Activated B cell treated with CpG ODN at 0.5 μM for 24 hours (primary cell): Measurements from ENCODE around the gene NDUFS3. TPM values are rescaled to one million over a fixed set of nuclear protein-coding genes. Genes with fewer than 3 reads are reported as not detected.

Experiments used
- ATAC-seq: fragments of 200-7000 bp; cut with Tn5 transposase; one replicate; pipeline ENCODE4 v1.10.0; 2021; ENCODE audit warnings: low read depth, mild to moderate bottlenecking, moderate library complexity
- CTCF ChIA-PET: fragments of 350-600 bp; sonication (Branson Sonifier 250); formaldehyde crosslinking; loops from one replicate; lab custom pipeline; 2021; ENCODE audit warnings: antibody characterized with exemption; lab: Charles Lee
- POLR2A ChIA-PET: fragments of 350-600 bp; sonication (Branson Sonifier 250); formaldehyde crosslinking; loops from one replicate; lab custom pipeline; 2021; ENCODE audit warnings: antibody characterized with exemption; lab: Charles Lee
- DNase-seq: peaks from one replicate; pipeline ENCODE4 v3.0.0; 2022
- H3K27ac Mint-ChIP-seq: one replicate; pipeline ENCODE4 v1.8.0; 2020; ENCODE audit warnings: mixed read lengths
- H3K27me3 Mint-ChIP-seq: one replicate; pipeline ENCODE4 v1.8.0; 2021; ENCODE audit warnings: mixed read lengths
- H3K36me3 Mint-ChIP-seq: one replicate; pipeline ENCODE4 v1.8.0; 2021; ENCODE audit warnings: low read depth, mixed read lengths
- H3K4me1 Mint-ChIP-seq: one replicate; pipeline ENCODE4 v1.8.0; 2021; ENCODE audit warnings: mixed read lengths
- H3K4me3 Mint-ChIP-seq: one replicate; pipeline ENCODE4 v1.8.0; 2020; ENCODE audit warnings: mild to moderate bottlenecking, mixed read lengths
- H3K9me3 Mint-ChIP-seq: one replicate; pipeline ENCODE4 v1.8.0; 2020; ENCODE audit warnings: mixed read lengths
- intact Hi-C: fragments of 100-400 bp; cut with micrococcal nuclease; formaldehyde crosslinking; loops from one replicate; pipeline ENCODE4 v1.15.1; 2024
- total RNA-seq: library from RNA; stranded (reverse); gene quantifications from 2 replicates; pipeline ENCODE4 v1.2.3, GENCODE V29; 2022
- TF ChIP-seq, protein P1 (sequence below): fragments of 200-600 bp; IDR thresholded peaks from one replicate; pipeline ENCODE4 v1.8.0; 2022; ENCODE audit warnings: antibody characterized with exemption, mild to moderate bottlenecking

Gene NDUFS3
- total RNA-seq, 1 donor from 2014 or later = 95.9 TPM

DNA sequence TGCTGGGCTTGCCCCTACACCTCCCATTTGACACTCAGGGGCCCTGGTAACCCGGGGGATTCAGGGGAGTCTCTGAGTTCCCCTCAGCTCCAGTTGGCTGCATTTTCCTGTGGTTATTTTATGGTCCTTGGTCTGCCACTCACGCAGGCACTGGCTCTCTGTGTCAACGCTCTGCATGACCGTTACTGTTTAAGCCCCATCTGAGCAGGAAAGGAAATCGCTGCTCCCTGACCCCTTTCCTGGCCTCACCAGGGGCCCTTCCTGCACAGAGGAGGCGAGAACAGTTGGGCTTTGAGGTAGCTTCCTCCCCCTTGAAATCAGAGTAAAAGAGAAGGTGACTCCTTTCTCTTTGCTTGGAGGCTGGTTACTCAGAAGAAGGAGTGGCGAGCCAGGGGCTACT, 12.9 kb downstream of the NDUFS3 start:
- peaks cover 32% of the 10 kb centered on the region for H3K27me3 Mint-ChIP-seq
- H3K36me3 Mint-ChIP-seq = no peaks in the 10 kb centered on the region
- H3K4me3 Mint-ChIP-seq = no peak overlapping the region
- no peak for DNase-seq
- no peak for ATAC-seq
- no peaks in the 10 kb centered on the region for H3K9me3 Mint-ChIP-seq
- intact Hi-C loops = no loop called here
- ChIA-PET CTCF (no interaction called here), POLR2A (interaction anchor here (0.6 kb wide), 1 partner anchor 968 kb away, joined by 3 read pairs; no protein-coding TSS in a partner anchor)
- TF ChIP-seq, protein P1, sequence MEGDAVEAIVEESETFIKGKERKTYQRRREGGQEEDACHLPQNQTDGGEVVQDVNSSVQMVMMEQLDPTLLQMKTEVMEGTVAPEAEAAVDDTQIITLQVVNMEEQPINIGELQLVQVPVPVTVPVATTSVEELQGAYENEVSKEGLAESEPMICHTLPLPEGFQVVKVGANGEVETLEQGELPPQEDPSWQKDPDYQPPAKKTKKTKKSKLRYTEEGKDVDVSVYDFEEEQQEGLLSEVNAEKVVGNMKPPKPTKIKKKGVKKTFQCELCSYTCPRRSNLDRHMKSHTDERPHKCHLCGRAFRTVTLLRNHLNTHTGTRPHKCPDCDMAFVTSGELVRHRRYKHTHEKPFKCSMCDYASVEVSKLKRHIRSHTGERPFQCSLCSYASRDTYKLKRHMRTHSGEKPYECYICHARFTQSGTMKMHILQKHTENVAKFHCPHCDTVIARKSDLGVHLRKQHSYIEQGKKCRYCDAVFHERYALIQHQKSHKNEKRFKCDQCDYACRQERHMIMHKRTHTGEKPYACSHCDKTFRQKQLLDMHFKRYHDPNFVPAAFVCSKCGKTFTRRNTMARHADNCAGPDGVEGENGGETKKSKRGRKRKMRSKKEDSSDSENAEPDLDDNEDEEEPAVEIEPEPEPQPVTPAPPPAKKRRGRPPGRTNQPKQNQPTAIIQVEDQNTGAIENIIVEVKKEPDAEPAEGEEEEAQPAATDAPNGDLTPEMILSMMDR = no peak
- H3K27ac Mint-ChIP-seq = no peak overlapping the region
- peaks cover 17% of the 10 kb centered on the region for H3K4me1 Mint-ChIP-seq

DNA sequence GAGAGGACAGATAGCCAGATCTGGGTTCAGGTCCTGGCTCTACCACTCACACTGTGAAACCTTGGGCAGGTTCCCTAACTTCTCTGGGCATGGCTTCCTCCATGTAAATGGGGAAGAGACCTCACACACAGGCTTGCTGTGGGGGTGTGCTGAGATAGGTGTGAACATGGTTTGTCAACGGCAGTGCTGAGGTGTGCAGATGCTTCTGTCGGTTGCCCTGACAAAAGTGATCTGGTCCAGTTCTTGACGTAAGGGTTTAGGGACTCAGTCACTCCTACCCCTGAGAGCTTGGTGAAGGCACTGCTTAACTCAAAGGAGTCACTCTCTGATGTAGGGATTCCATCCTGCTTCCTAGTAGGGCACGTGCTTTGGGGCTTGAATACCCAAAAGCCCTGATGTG, 13.4 kb downstream of the NDUFS3 start:
- Mint-ChIP-seq H3K27me3 (peaks cover 32% of the 10 kb centered on the region), H3K36me3 (no peaks in the 10 kb centered on the region), H3K4me3 (no peak overlapping the region), H3K4me1 (peaks cover 17% of the 10 kb centered on the region), H3K9me3 (no peaks in the 10 kb centered on the region), H3K27ac (no peak overlapping the region)
- TF ChIP-seq, protein P1 = no peak
- ChIA-PET POLR2A (interaction anchor here (0.6 kb wide), 1 partner anchor 968 kb away, joined by 3 read pairs; no protein-coding TSS in a partner anchor), CTCF (no interaction called here)
- intact Hi-C loops = no loop called here
- ATAC-seq = no peak
- DNase-seq = no peak

DNA sequence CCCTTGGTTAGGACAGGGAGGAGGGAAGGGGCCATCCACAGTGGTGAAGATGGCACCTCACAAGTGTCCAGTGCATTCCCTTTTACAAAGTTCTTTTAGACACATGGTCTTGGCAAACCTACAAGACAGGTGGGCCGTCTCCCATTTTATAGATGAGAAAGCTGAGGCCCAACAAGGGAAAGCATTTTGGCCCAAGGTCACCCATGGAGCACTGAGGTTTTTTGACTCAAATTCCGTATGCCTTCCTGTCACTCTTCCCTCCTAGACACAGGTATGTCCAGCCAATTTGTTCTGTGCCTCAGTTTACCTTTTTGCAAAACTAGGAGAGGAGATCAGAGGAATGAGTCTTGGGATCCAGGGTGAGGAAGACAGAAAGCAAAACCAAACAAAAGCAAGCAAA, 14.1 kb downstream of the NDUFS3 start:
- DNase-seq = no peak
- intact Hi-C loops = no loop called here
- TF ChIP-seq, protein P1 = no peak
- H3K4me1 Mint-ChIP-seq = peaks cover 17% of the 10 kb centered on the region
- H3K4me3 Mint-ChIP-seq = no peak overlapping the region
- H3K27ac Mint-ChIP-seq = no peak overlapping the region
- H3K9me3 Mint-ChIP-seq = no peaks in the 10 kb centered on the region
- ChIA-PET CTCF (no interaction called here), POLR2A (interaction anchor here (0.6 kb wide), 1 partner anchor 9 kb away, joined by 8 read pairs; no protein-coding TSS in a partner anchor)
- no peaks in the 10 kb centered on the region for H3K36me3 Mint-ChIP-seq
- H3K27me3 Mint-ChIP-seq = peaks cover 32% of the 10 kb centered on the region
- ATAC-seq = no peak

DNA sequence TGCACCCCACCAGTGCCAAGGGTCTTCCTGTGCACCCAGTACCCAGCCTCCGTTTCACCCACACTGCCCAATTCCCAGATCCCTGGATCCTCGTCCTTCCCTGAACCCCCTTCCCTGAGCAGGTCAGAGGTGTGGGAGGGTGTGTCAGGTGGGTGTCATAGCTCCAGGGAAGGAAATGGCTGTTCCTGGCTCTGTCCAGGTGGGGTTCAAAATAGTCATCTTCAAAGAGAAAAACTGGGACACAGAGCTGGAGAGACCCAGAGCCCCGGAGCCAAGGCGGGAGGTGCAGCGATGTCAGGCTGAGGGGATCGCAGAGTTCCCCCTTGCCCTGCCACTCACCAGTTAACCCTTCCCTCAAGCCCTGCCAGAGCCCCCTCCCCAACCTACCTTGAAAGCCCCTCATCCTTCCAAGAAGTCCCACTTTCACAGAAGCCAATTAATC, 14.6 kb downstream of the NDUFS3 start:
- ChIA-PET CTCF (no interaction called here), POLR2A (interaction anchor here (0.6 kb wide), 1 partner anchor 9 kb away, joined by 8 read pairs; no protein-coding TSS in a partner anchor)
- ATAC-seq (no peak), DNase-seq (no peak)
- Mint-ChIP-seq H3K9me3 (no peaks in the 10 kb centered on the region), H3K27ac (no peak overlapping the region), H3K4me1 (peaks cover 17% of the 10 kb centered on the region), H3K27me3 (peaks cover 32% of the 10 kb centered on the region), H3K4me3 (peak overlapping the region; percentile 28), H3K36me3 (no peaks in the 10 kb centered on the region)
- TF ChIP-seq, protein P1 = no peak
- intact Hi-C loops = no loop called here

DNA sequence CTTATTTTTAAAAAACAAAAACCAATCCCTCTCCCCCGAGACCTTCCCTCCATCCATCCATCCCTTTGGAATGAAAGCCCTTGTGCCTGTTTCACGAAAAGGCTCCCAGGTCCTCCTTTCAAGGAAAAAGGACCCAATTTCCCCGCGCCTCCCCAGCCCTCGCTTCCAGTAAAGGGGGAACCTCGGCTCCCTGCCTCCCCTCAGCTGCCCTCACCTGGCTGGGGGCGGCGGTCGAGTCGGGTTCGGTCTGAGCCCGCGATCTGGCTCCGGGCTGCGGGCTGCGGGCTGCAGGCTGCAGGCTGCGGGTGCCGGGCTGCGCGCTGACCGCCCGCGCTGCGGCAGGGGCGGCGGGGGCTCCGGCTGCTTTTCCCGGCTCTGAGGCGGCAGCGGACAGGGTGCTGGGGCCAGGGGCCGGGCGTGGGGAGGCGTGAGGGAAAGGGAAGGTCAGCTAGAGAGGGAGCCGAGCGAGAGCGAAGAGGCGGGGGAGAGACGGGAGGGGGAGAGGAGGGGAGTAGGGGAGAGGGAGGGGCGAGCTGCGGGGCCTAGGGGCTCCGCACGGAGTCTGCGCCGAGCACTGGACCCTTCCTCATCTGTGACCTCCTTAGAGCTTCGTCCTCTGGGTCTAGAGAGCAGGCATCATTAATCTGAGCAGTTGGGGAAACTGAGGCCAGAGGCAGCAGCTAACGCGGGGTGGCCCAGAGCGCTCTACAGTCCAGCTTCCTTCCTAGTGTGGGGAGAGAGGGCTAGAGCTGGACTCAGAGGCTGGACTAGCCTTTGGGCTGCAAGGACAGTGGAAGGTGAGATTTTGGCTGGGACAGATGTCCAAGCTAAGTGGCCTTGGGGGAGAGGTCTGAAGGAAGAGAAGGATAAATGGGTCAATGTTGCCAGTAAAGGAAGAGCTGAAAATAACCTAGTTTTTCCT, 15.3 kb downstream of the NDUFS3 start, which contains the start of gene C1QTNF4:
Gene C1QTNF4, minus strand, starts transcription at position 478 of the 922 bp plus-strand sequence. CDS start 3,601 bp downstream, outside the sequence.
- peaks cover 32% of the 10 kb centered on the region for H3K27me3 Mint-ChIP-seq
- peaks cover 17% of the 10 kb centered on the region for H3K4me1 Mint-ChIP-seq
- H3K4me3 Mint-ChIP-seq = peak within 1 kb of the TSS; percentile 28
- POLR2A ChIA-PET = interaction anchor here (0.6 to 0.7 kb wide), 2 partner anchors 27 to 402 kb away, joined by 3 to 6 read pairs; no protein-coding TSS in a partner anchor
- ATAC-seq = peak; percentile 40
- intact Hi-C loops = no loop called here
- H3K27ac Mint-ChIP-seq = no peak within 1 kb of the TSS
- no peak for DNase-seq
- H3K9me3 Mint-ChIP-seq = no peaks in the 10 kb centered on the region
- CTCF ChIA-PET = no interaction called here
- TF ChIP-seq, protein P1 = no peak
- H3K36me3 Mint-ChIP-seq = no peaks in the 10 kb centered on the region
